ENCODE measurements around the gene HYI. TPM values are rescaled to one million over a fixed set of nuclear protein-coding genes. Genes with fewer than 3 reads are reported as not detected.

HYI gene
- total and polyA plus RNA-seq, 2 donors from 2014 or later: 50.5 to 91.2 TPM

DNA sequence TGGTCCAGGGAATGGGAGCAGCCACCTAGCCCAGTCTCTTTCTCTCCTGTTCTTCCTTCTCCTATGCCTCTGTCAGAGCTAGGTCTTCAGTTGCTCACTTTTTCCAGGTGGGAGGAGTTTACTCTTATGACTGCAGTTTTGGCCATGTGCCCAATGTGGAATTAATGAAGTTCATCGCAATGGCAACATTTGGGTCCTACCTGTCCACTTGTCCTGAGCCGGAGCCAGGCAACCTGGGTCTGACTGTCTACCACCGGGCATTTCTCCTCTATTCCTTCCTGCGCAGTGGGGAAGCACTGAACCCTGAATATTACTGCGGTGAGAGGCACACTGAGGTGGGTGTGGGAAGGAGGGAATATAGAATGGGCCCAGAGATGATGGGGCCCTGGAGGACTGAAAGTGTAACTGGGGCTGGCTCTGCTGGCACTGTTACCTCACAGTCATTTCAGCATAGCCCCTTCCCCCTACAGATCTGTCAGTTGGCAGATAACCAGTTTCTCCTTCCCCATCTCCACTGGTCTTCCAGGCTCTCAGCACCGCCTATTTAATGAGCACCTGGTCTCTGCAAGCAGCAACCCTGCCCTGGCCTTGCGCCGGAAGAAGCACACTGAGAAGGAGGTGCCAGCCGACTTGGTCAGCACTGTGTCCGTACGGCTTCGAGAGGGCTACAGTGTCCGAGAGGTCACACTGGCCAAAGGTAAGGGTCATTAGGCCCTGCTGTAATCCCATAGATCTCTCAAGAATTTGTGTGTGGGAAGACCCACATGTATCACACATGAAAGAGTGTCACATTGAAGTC is 33.9 kb downstream of the HYI start:
- peaks cover 0 to 5% (median 0%) of the 10 kb centered on the region in 3 donors for H3K4me1 ChIP-seq (ENCODE audit: control insufficient read depth in 2 of 3, insufficient read depth in 2 of 3, low read depth in 1 of 3, low read length in 3 of 3)
- H3K27me3 ChIP-seq (ENCODE audit: control insufficient read depth, insufficient read depth, low read length): no peaks in the 10 kb centered on the region
- DNase-seq (no peak), FAIRE-seq (no peak)
- H3K9me3 ChIP-seq (ENCODE audit: control insufficient read depth in 2 of 3, insufficient read depth in 1 of 3, low read length in 3 of 3): no peaks in the 10 kb centered on the region
- no peak overlapping the region for H3K27ac ChIP-seq (ENCODE audit: low read depth in 2 of 2, low read length in 2 of 2)
- no peak overlapping the region for H3K9ac ChIP-seq (ENCODE audit: low read length in 3 of 3)
- no peak overlapping the region for H3K4me3 ChIP-seq (ENCODE audit: low read length in 3 of 3)
- intact Hi-C loops (cut with DNase I): no loop called here
- TF ChIP-seq, protein P1, sequence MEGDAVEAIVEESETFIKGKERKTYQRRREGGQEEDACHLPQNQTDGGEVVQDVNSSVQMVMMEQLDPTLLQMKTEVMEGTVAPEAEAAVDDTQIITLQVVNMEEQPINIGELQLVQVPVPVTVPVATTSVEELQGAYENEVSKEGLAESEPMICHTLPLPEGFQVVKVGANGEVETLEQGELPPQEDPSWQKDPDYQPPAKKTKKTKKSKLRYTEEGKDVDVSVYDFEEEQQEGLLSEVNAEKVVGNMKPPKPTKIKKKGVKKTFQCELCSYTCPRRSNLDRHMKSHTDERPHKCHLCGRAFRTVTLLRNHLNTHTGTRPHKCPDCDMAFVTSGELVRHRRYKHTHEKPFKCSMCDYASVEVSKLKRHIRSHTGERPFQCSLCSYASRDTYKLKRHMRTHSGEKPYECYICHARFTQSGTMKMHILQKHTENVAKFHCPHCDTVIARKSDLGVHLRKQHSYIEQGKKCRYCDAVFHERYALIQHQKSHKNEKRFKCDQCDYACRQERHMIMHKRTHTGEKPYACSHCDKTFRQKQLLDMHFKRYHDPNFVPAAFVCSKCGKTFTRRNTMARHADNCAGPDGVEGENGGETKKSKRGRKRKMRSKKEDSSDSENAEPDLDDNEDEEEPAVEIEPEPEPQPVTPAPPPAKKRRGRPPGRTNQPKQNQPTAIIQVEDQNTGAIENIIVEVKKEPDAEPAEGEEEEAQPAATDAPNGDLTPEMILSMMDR (IDR thresholded peaks at IDR 0.05; ENCODE audit: borderline replicate concordance, extremely low read depth, insufficient read depth): no peak
- peaks cover 2 to 78% (median 45%) of the 10 kb centered on the region in 3 donors for H3K36me3 ChIP-seq (ENCODE audit: control insufficient read depth in 2 of 3, insufficient read depth in 3 of 3, low read length in 3 of 3)

DNA sequence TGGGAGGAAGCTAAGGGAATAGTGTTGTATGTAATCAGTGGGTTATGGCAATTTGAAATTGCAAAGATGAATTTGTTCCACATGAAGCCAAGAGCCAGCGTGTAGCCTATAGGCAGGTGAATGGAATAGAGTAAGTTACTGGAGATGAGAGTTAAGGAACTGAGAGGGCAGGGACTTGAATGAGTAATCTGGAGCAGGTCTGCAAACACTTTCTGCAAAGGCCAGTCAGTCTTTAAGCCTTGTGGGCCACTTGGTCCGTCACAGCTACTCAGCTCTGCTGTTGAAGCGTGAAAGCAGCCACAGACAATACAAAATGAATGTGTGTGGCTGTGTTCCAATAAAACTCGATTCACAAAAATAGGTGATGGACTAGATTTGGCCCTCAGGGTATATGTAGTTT is 34.9 kb downstream of the HYI start:
- no peaks in the 10 kb centered on the region for H3K27me3 ChIP-seq (ENCODE audit: control insufficient read depth, insufficient read depth, low read length)
- no peak overlapping the region for H3K9ac ChIP-seq (ENCODE audit: low read length in 3 of 3)
- intact Hi-C loops (cut with DNase I): no loop called here
- no peak for DNase-seq
- no peak overlapping the region for H3K27ac ChIP-seq (ENCODE audit: low read depth in 2 of 2, low read length in 2 of 2)
- H3K36me3 ChIP-seq (ENCODE audit: control insufficient read depth in 2 of 3, insufficient read depth in 3 of 3, low read length in 3 of 3): peaks cover 0 to 70% (median 41%) of the 10 kb centered on the region in 3 donors
- TF ChIP-seq, protein P1 (IDR thresholded peaks at IDR 0.05; ENCODE audit: borderline replicate concordance, extremely low read depth, insufficient read depth): no peak
- no peak overlapping the region for H3K4me3 ChIP-seq (ENCODE audit: low read length in 3 of 3)
- no peaks in the 10 kb centered on the region for H3K9me3 ChIP-seq (ENCODE audit: control insufficient read depth in 2 of 3, insufficient read depth in 1 of 3, low read length in 3 of 3)
- H3K4me1 ChIP-seq (ENCODE audit: control insufficient read depth in 2 of 3, insufficient read depth in 2 of 3, low read depth in 1 of 3, low read length in 3 of 3): peaks cover 0 to 5% (median 0%) of the 10 kb centered on the region in 3 donors
- no peak for FAIRE-seq

GRCh38 chr1:43415901-43416300 is 37.8 kb downstream of the HYI start:
- intact Hi-C loops (cut with DNase I): no loop called here
- H3K36me3 ChIP-seq (ENCODE audit: control insufficient read depth in 2 of 3, insufficient read depth in 3 of 3, low read length in 3 of 3): peaks cover 0 to 45% (median 21%) of the 10 kb centered on the region in 3 donors
- FAIRE-seq (no peak), DNase-seq (no peak)
- TF ChIP-seq, protein P1 (IDR thresholded peaks at IDR 0.05; ENCODE audit: borderline replicate concordance, extremely low read depth, insufficient read depth): no peak
- no peak overlapping the region for H3K4me3 ChIP-seq (ENCODE audit: low read length in 3 of 3)
- no peak overlapping the region for H3K9ac ChIP-seq (ENCODE audit: low read length in 3 of 3)
- H3K9me3 ChIP-seq (ENCODE audit: control insufficient read depth in 2 of 3, insufficient read depth in 1 of 3, low read length in 3 of 3): no peaks in the 10 kb centered on the region
- no peak overlapping the region for H3K27ac ChIP-seq (ENCODE audit: low read depth in 2 of 2, low read length in 2 of 2)
- H3K4me1 ChIP-seq (ENCODE audit: control insufficient read depth in 2 of 3, insufficient read depth in 2 of 3, low read depth in 1 of 3, low read length in 3 of 3): peaks cover 0 to 5% (median 0%) of the 10 kb centered on the region in 3 donors
- no peaks in the 10 kb centered on the region for H3K27me3 ChIP-seq (ENCODE audit: control insufficient read depth, insufficient read depth, low read length)
